Stimulated activated CD4-positive, alpha-beta T cell treated with anti-CD3 and anti-CD28 coated beads, Interleukin-4, amount 100 ng/mL, for 4 hours (primary cell): ENCODE data around the gene REC114.
"Not testable (repeated sequence)": the region's sequence is repeated elsewhere in the genome, so short reads cannot be mapped to it uniquely, and the experiment has no call there.

Source experiments
- DNase-seq, 2 experiments: peaks; one replicate each; pipeline ENCODE4 v3.0.0-alpha.2; 2020

The REC114 gene

GRCh38 chr15:73538123-73538522 lies 95.2 kb downstream of the REC114 start:
- DNase-seq = no peak

GRCh38 chr15:73538563-73539211 lies 95.7 kb downstream of the REC114 start:
- DNase-seq = no peak

GRCh38 chr15:73539212-73540128 lies 96.5 kb downstream of the REC114 start:
- no peak for DNase-seq

GRCh38 chr15:73540161-73540560 lies 97.2 kb downstream of the REC114 start:
- no peak for DNase-seq

GRCh38 chr15:73541479-73541878 lies 98.5 kb downstream of the REC114 start:
- DNase-seq = no peak

- not testable (repeated sequence) for DNase-seq
Observed at GRCh38 chr15:73548925-73549324, 106.0 kb downstream of the REC114 start.

- DNase-seq = no peak
Observed at GRCh38 chr15:73550190-73550589, 107.2 kb downstream of the REC114 start.

GRCh38 chr15:73555080-73555479 lies 112.1 kb downstream of the REC114 start:
- DNase-seq = no peak

- DNase-seq = no peak
Observed at GRCh38 chr15:73558529-73558928, 115.6 kb downstream of the REC114 start.

- DNase-seq = no peak
Observed at GRCh38 chr15:73560501-73561117, 117.6 kb downstream of the REC114 start.

GRCh38 chr15:73564255-73564654 lies 121.3 kb downstream of the REC114 start:
- no peak for DNase-seq

GRCh38 chr15:73567020-73567419 lies 124.1 kb downstream of the REC114 start:
- no peak for DNase-seq

GRCh38 chr15:73568564-73569280 lies 125.8 kb downstream of the REC114 start:
- no peak for DNase-seq

- DNase-seq = no peak
Observed at GRCh38 chr15:73569361-73569760, 126.4 kb downstream of the REC114 start.

GRCh38 chr15:73570355-73571032 lies 127.5 kb downstream of the REC114 start:
- DNase-seq = no peak

- no peak for DNase-seq
Observed at GRCh38 chr15:73571346-73571745, 128.4 kb downstream of the REC114 start.

GRCh38 chr15:73572296-73572695 lies 129.3 kb downstream of the REC114 start:
- no peak for DNase-seq

GRCh38 chr15:73573037-73573436 lies 130.1 kb downstream of the REC114 start:
- no peak for DNase-seq

GRCh38 chr15:73573572-73573971 lies 130.6 kb downstream of the REC114 start:
- DNase-seq = no peak

GRCh38 chr15:73575636-73576247 lies 132.8 kb downstream of the REC114 start:
- DNase-seq = no peak

- DNase-seq = not testable (repeated sequence)
Observed at GRCh38 chr15:73577593-73577992, 134.6 kb downstream of the REC114 start.

GRCh38 chr15:73578026-73578425 lies 135.1 kb downstream of the REC114 start:
- no peak for DNase-seq
